ENCODE measurements around the gene FIBP.
A peak's percentile ranks its signal among the peaks of the same experiment; 100 is the strongest.

The FIBP gene

DNA sequence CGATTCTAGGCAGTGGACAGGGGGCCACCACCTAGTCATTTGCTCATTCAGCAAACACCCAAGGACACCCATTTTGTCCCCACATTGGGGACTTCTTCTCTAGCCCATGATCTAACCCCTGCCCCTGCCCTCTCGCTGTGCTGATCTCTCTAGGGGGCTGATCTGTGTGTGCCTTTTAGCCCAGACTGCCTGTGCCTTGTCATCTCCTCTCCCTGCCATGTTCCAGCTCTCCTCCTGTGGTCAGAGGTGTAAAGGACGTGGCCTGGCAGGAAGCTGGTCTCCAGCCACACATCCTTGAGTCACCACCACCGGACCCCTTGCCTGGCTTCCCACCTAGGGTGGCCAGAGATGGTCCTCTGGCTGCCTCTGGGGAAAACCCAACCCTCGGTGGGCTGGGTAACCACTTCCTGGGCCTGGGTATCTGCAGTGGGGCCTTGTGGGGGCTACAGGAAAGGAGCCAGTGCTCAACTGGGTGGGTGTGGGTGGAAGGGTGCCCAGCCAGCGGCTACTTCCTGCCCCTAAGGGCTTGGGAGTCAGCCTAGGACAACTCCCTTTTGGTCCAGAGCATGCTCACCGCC lies 7.3 kb downstream of the FIBP start:
- DNase-seq (ENCODE audit: low spot score), result no peak
- in situ Hi-C loops (cut with MboI; ENCODE audit: low sequenced_read_pairs, unreplicated experiment), result loop anchor here (5.0 kb wide), 1 partner anchor 106 kb away; no protein-coding TSS in a partner anchor
- TF ChIP-seq CTCF (IDR thresholded peaks at IDR 0.05; ENCODE audit: borderline replicate concordance, control extremely low read depth, extremely low read depth, insufficient read depth, missing control alignments), result no peak

GRCh38 chr11:65880027-65880426 lies 8.2 kb downstream of the FIBP start:
- in situ Hi-C loops (cut with MboI; ENCODE audit: low sequenced_read_pairs, unreplicated experiment), result loop anchor here (5.0 kb wide), 1 partner anchor 107 kb away; no protein-coding TSS in a partner anchor
- TF ChIP-seq CTCF (IDR thresholded peaks at IDR 0.05; ENCODE audit: borderline replicate concordance, control extremely low read depth, extremely low read depth, insufficient read depth, missing control alignments), result no peak

DNA sequence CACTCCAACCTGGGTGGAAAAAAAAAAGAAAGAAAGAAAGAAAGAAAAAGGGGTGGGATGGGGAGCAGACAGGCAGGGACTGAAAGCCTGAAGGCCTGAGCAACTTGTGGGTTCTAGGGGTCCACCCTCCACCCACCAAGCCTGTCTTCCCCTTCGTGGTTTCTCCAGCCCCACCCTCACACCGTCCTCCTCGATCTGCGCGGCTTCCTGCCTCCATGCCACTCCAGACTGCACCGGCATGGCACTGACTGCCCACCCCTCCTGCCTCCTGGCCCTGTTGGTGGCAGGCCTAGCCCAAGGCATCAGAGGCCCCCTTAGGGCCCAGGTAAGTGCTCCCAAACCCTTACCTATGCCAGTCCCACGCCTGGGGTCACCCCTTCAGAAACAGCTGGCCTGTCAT lies 8.7 kb downstream of the FIBP start, which contains the start of gene CTSW:
Gene CTSW (plus strand): TSS at position 221 of the 400 bp plus-strand sequence. CDS start 18 bp downstream, at position 239.
- in situ Hi-C loops (cut with MboI; ENCODE audit: low sequenced_read_pairs, unreplicated experiment), result loop anchor here (5.0 kb wide), 1 partner anchor 108 kb away; no protein-coding TSS in a partner anchor
- DNase-seq (ENCODE audit: low spot score), result no peak
- TF ChIP-seq CTCF (IDR thresholded peaks at IDR 0.05; ENCODE audit: borderline replicate concordance, control extremely low read depth, extremely low read depth, insufficient read depth, missing control alignments), result no peak

More at GRCh38 chr11:65880027-65880426, 8.2 kb downstream of the FIBP start:
- no peak for DNase-seq (ENCODE audit: low spot score)

DNA sequence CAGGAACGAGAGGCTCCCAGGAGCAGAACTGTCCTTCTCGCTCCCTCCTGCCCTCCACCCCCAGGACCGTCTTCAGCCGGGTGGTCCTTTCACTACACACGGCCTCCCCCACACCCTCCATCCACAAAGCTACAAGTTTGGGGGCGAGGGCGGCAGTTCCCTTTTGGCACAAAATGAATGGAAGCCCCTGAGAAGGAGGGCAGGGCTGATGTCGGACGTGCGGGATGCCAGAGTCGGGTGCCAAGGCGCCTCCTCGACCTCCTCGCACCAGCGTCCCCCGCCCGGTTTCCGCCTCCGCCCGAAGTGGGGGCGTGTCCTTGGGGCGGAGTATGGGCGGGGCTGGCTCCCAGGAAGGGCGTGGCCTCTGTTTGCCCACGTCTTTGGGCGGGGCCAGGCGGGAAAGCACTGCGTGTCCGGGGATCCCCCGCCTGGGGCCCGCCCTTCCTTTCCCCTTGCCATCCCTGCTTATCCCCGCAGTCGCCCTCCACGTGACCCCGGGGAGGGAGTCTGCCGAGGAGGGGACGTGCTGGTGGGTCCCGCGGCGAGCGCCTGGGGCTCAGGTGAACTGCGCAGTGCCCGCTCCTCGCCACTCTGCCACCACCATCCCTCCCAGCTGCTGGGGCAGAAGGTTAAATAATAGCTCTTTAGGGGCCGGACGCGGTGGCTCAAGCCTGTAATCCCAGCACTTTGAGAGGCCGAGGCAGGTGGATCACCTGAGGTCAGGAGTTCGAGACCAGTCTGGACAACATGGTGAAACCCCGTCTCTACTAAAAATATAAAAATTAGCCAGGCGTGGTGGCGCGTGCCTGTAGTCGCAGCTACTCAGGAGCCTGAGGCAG lies 14.7 kb downstream of the FIBP start:
- DNase-seq (ENCODE audit: low spot score), result peak; percentile 98
- in situ Hi-C loops (cut with MboI; ENCODE audit: low sequenced_read_pairs, unreplicated experiment), result no loop called here
- TF ChIP-seq CTCF (IDR thresholded peaks at IDR 0.05; ENCODE audit: borderline replicate concordance, control extremely low read depth, extremely low read depth, insufficient read depth, missing control alignments), result no peak

GRCh38 chr11:65872586-65873317 lies 15.5 kb downstream of the FIBP start, which contains the start of gene EFEMP2:
EFEMP2 (minus strand) TSS chr11:65872800; CDS start chr11:65872354, 446 bp downstream.
- TF ChIP-seq CTCF (IDR thresholded peaks at IDR 0.05; ENCODE audit: borderline replicate concordance, control extremely low read depth, extremely low read depth, insufficient read depth, missing control alignments), result no peak
- in situ Hi-C loops (cut with MboI; ENCODE audit: low sequenced_read_pairs, unreplicated experiment), result no loop called here

More at GRCh38 chr11:65872586-65873317, 15.5 kb downstream of the FIBP start, which contains the start of gene EFEMP2:
- DNase-seq (ENCODE audit: low spot score), result no peak
